ENCODE results near the gene JADE1. TPM values are rescaled to one million over a fixed set of nuclear protein-coding genes. Genes with fewer than 3 reads are reported as not detected.

JADE1 gene
- total and polyA plus RNA-seq, 2 of the 4 experiments (the other 2 are of a cell fraction), result 13.8 to 32.6 TPM

DNA sequence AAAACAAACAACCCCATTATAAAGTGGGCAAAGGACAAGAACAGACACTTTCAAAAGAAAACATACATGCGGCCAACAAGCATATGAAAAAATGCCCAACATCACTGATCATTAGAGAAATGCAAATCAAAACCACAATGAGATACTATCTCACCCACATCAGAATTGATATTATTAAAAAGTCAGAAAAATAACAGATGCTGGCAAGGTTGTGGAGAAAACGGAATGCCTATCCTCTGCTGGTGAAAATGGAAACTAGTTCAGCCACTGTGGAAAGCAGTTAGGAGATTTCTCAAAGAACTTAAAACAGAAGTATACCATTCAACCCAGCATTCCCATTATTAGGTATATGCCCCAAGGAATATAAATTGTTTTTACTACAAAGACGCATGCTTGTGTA lies 112.5 kb downstream of the JADE1 start:
- Histone ChIP-seq H3K27ac (ENCODE audit: insufficient read depth, low read length) (no peak overlapping the region), H4K91ac (ENCODE audit: insufficient read depth, low read depth, low read length) (no peak overlapping the region)
- intact Hi-C loops (cut with micrococcal nuclease), result loop anchor here (2.0 kb wide), 1 partner anchor 15 kb away; no protein-coding TSS in a partner anchor

More for the DNA sequence above, 112.5 kb downstream of the JADE1 start:
- H3K18ac ChIP-seq (ENCODE audit: low read depth, low read length), result no peak overlapping the region
- H3K9ac ChIP-seq (ENCODE audit: low read depth, low read length), result no peak overlapping the region
- H2AK9ac ChIP-seq (replicated peaks; ENCODE audit: low read depth, low read length, poor library complexity), result no peak overlapping the region
- H3K4me2 ChIP-seq (ENCODE audit: low read depth, low read length), result no peak overlapping the region
- ChIA-PET POLR2A (ENCODE audit: unreplicated experiment) (no interaction called here), CTCF (no interaction called here)
- no peak overlapping the region for H3K14ac ChIP-seq (replicated peaks; ENCODE audit: low read depth, low read length)
- H3K56ac ChIP-seq (ENCODE audit: extremely low read depth, insufficient read depth, low read length), result no peak overlapping the region
- H4K5ac ChIP-seq (ENCODE audit: low read depth, low read length), result no peak overlapping the region
- H2BK15ac ChIP-seq (ENCODE audit: low read depth, low read length), result no peak overlapping the region
- H3K23ac ChIP-seq (ENCODE audit: low read depth, low read length), result no peak overlapping the region
- in situ Hi-C loops (cut with MboI; ENCODE audit: low sequenced_read_pairs) (no loop called here), dilution Hi-C loops (cut with HindIII; ENCODE audit: low sequenced_read_pairs, unreplicated experiment) (no loop called here)
- no peak overlapping the region for H3K4me3 ChIP-seq (ENCODE audit: insufficient read depth, low read depth, low read length)
- H2BK20ac ChIP-seq (ENCODE audit: low read depth, low read length), result no peak overlapping the region
- H3K36me3 ChIP-seq (ENCODE audit: control insufficient read depth, insufficient read depth, low read length), result no peaks in the 10 kb centered on the region
- no peaks in the 10 kb centered on the region for H4K20me1 ChIP-seq (ENCODE audit: insufficient read depth, low read length)
- H2BK5ac ChIP-seq (ENCODE audit: low read depth, low read length, poor library complexity, severe bottlenecking), result no peak overlapping the region
- no TSS peak for BruUV-seq (replicated peaks)
- no CpG with 5 or more reads among the region's 3 CpGs for WGBS, 2 experiments (ENCODE audit: extremely low coverage in 2 of 2, insufficient read length in 1 of 2)
- ATAC-seq (ENCODE audit: low read depth) (no peak), DNase-seq (no peak)
- no peaks in the 10 kb centered on the region for H3K27me3 ChIP-seq (ENCODE audit: control insufficient read depth, insufficient read depth, low read length)
- no peak for TF ChIP-seq SMC3 (IDR thresholded peaks at IDR 0.05; ENCODE audit: low read depth, low read length)
- no peak for TF ChIP-seq MXI1 (IDR thresholded peaks at IDR 0.05; ENCODE audit: borderline replicate concordance, low read depth, low read length)
- TF ChIP-seq BHLHE40 (IDR thresholded peaks at IDR 0.05; ENCODE audit: low read depth, low read length), result no peak
- TF ChIP-seq RCOR1 (IDR thresholded peaks at IDR 0.05; ENCODE audit: insufficient replicate concordance, low read length), result no peak
- no peak for TF ChIP-seq CEBPB (IDR thresholded peaks at IDR 0.05; ENCODE audit: low read depth, low read length)
- TF ChIP-seq RFX5 (IDR thresholded peaks at IDR 0.05; ENCODE audit: low read depth, low read length), result no peak
- no peak for TF ChIP-seq POLR2A (IDR thresholded peaks at IDR 0.05; ENCODE audit: low read depth, low read length)
- no peak for TF ChIP-seq MAZ (IDR thresholded peaks at IDR 0.05; ENCODE audit: borderline replicate concordance, low read depth, low read length)
- no peak for TF ChIP-seq USF2 (IDR thresholded peaks at IDR 0.05; ENCODE audit: low read depth, low read length)
- TF ChIP-seq CHD1 (IDR thresholded peaks at IDR 0.05; ENCODE audit: low read depth, low read length), result no peak
- TF ChIP-seq CTCF (conservative IDR thresholded peaks at IDR 0.05; ENCODE audit: low read depth, low read length), result no peak
- TF ChIP-seq MAFK (IDR thresholded peaks at IDR 0.05; ENCODE audit: low read depth, low read length), result no peak
- TF ChIP-seq NFE2L2 (IDR thresholded peaks at IDR 0.05; ENCODE audit: low read depth, low read length), result no peak
- TF ChIP-seq ELK1 (IDR thresholded peaks at IDR 0.05; ENCODE audit: borderline replicate concordance, low read depth, low read length), result no peak
- no peak for TF ChIP-seq FOS (IDR thresholded peaks at IDR 0.05; ENCODE audit: low read depth, low read length)
- TF ChIP-seq RAD21 (IDR thresholded peaks at IDR 0.05; ENCODE audit: low read length), result no peak
- H2AK5ac ChIP-seq (ENCODE audit: low read depth, low read length), result no peak overlapping the region
- H3K4me1 ChIP-seq (ENCODE audit: control insufficient read depth, insufficient read depth, low read length), result no peaks in the 10 kb centered on the region
- H4K8ac ChIP-seq (ENCODE audit: low read depth in 2 of 2, low read length in 2 of 2), result no peak overlapping the region
- no peak overlapping the region for H2BK120ac ChIP-seq (ENCODE audit: low read depth, low read length)
- H2AFZ ChIP-seq (replicated peaks; ENCODE audit: low read length, poor library complexity), result no peak overlapping the region
- H3K9me1 ChIP-seq (ENCODE audit: insufficient read depth, low read length), result no peaks in the 10 kb centered on the region
- H3K9me3 ChIP-seq (ENCODE audit: control insufficient read depth, insufficient read depth, low read length), result no peaks in the 10 kb centered on the region
- no peak overlapping the region for H3K4ac ChIP-seq (ENCODE audit: low read depth, low read length)
- peaks cover 0 to 4% of the 10 kb centered on the region in 2 experiments; a peak in 1 of 4 replicates for H3K79me1 ChIP-seq (ENCODE audit: low read depth in 1 of 2, low read length in 2 of 2)
